ENCODE measurements around the gene LMO4. TPM values are rescaled to one million over a fixed set of nuclear protein-coding genes. Genes with fewer than 3 reads are reported as not detected.

LMO4 gene
- total and polyA plus RNA-seq, 2 experiments from 2014 or later = 35.6 to 96.2 TPM

DNA sequence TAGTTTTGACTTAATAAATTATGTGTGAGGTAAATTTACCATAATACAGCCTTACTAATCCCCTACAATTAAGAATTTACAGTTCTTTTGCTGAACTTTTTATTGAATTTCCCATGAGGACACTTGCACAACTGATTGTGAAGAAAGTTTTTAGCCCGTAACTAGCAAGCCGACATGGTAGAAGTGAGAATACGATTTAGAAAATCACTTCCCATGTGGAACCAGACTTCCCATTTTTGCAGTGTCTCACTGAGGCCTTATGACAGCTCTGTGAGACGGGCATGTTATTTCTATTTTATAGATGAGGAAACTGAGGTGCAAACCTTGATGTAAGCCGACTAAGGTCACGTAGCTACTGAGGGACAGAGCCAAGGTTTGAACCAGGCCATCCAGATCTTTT lies 32.5 kb upstream of the LMO4 start (continued):
- TF ChIP-seq, protein P1, sequence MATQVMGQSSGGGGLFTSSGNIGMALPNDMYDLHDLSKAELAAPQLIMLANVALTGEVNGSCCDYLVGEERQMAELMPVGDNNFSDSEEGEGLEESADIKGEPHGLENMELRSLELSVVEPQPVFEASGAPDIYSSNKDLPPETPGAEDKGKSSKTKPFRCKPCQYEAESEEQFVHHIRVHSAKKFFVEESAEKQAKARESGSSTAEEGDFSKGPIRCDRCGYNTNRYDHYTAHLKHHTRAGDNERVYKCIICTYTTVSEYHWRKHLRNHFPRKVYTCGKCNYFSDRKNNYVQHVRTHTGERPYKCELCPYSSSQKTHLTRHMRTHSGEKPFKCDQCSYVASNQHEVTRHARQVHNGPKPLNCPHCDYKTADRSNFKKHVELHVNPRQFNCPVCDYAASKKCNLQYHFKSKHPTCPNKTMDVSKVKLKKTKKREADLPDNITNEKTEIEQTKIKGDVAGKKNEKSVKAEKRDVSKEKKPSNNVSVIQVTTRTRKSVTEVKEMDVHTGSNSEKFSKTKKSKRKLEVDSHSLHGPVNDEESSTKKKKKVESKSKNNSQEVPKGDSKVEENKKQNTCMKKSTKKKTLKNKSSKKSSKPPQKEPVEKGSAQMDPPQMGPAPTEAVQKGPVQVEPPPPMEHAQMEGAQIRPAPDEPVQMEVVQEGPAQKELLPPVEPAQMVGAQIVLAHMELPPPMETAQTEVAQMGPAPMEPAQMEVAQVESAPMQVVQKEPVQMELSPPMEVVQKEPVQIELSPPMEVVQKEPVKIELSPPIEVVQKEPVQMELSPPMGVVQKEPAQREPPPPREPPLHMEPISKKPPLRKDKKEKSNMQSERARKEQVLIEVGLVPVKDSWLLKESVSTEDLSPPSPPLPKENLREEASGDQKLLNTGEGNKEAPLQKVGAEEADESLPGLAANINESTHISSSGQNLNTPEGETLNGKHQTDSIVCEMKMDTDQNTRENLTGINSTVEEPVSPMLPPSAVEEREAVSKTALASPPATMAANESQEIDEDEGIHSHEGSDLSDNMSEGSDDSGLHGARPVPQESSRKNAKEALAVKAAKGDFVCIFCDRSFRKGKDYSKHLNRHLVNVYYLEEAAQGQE (IDR thresholded peaks at IDR 0.05; ENCODE audit: unreplicated experiment) = no peak

DNA sequence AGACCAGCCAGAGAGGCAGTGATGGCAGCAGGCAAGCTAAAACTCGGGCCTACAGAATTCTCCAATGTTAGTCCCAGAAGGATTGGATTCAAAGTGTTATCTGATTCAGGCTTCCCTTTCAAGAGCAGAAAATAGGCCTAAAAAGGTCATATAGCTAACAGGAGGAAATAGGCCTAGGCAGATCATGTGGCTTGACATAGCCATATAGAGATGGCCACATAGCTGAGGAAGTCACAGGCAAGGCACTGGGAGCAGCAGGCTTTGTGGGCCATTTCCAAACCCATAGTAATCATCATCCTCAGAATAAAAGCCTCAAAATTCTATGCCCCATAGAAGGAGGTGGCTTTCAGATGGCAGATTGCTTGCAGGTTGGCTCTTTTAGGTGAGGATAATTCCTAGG lies 29.0 kb upstream of the LMO4 start:
- 0 out of 2 replicates have a peak, but pooled peaks cover 9% of the 10 kb centered on the region for H3K9me2 ChIP-seq (ENCODE audit: insufficient read depth)
- no peaks in the 10 kb centered on the region for H3K27me3 ChIP-seq (ENCODE audit: insufficient read depth)
- H3K4me3 ChIP-seq = no peak overlapping the region
- ATAC-seq (no peak), DNase-seq (ENCODE audit: low spot score) (no peak)
- no peaks in the 10 kb centered on the region for H3K79me2 ChIP-seq (replicated peaks; ENCODE audit: insufficient read depth)
- no peaks in the 10 kb centered on the region for H3F3A ChIP-seq (replicated peaks; ENCODE audit: low read depth)
- H3K27me3 Mint-ChIP-seq (ENCODE audit: insufficient read depth, low read depth, poor library complexity) = no peaks in the 10 kb centered on the region
- H2AFZ ChIP-seq = no peak overlapping the region
- peaks cover 12% of the 10 kb centered on the region for H3K4me1 ChIP-seq (ENCODE audit: insufficient read depth)
- H3K4me3 Mint-ChIP-seq = no peak overlapping the region
- no peak overlapping the region for H3K27ac ChIP-seq (ENCODE audit: low read depth)
- H3K4me2 ChIP-seq = no peak overlapping the region
- H3K4me1 Mint-ChIP-seq = peaks cover 10% of the 10 kb centered on the region; the same call in 2 of the 3 replicates
- no peaks in the 10 kb centered on the region for H4K20me1 ChIP-seq (replicated peaks; ENCODE audit: insufficient read depth)
- H3K36me3 ChIP-seq (ENCODE audit: insufficient read depth) = no peaks in the 10 kb centered on the region
- H3K9me3 Mint-ChIP-seq = no peaks in the 10 kb centered on the region
- H3K36me3 Mint-ChIP-seq (ENCODE audit: low read depth) = no peaks in the 10 kb centered on the region
- H3K27ac Mint-ChIP-seq = no peak overlapping the region
- no peak for TF ChIP-seq ZNF114 (CRISPR knock-in tag; IDR thresholded peaks at IDR 0.05)
- TF ChIP-seq, protein P1 (IDR thresholded peaks at IDR 0.05; ENCODE audit: unreplicated experiment) = no peak
- no peak for TF ChIP-seq NANOG (IDR thresholded peaks at IDR 0.05; ENCODE audit: borderline replicate concordance)
- TF ChIP-seq POLR2AphosphoS5 (IDR thresholded peaks at IDR 0.05; ENCODE audit: low read depth) = no peak
- TF ChIP-seq, protein P2, sequence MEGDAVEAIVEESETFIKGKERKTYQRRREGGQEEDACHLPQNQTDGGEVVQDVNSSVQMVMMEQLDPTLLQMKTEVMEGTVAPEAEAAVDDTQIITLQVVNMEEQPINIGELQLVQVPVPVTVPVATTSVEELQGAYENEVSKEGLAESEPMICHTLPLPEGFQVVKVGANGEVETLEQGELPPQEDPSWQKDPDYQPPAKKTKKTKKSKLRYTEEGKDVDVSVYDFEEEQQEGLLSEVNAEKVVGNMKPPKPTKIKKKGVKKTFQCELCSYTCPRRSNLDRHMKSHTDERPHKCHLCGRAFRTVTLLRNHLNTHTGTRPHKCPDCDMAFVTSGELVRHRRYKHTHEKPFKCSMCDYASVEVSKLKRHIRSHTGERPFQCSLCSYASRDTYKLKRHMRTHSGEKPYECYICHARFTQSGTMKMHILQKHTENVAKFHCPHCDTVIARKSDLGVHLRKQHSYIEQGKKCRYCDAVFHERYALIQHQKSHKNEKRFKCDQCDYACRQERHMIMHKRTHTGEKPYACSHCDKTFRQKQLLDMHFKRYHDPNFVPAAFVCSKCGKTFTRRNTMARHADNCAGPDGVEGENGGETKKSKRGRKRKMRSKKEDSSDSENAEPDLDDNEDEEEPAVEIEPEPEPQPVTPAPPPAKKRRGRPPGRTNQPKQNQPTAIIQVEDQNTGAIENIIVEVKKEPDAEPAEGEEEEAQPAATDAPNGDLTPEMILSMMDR (conservative IDR thresholded peaks at IDR 0.05; ENCODE audit: low read depth in 2 of 2) = no peak
- TF ChIP-seq, protein P3, sequence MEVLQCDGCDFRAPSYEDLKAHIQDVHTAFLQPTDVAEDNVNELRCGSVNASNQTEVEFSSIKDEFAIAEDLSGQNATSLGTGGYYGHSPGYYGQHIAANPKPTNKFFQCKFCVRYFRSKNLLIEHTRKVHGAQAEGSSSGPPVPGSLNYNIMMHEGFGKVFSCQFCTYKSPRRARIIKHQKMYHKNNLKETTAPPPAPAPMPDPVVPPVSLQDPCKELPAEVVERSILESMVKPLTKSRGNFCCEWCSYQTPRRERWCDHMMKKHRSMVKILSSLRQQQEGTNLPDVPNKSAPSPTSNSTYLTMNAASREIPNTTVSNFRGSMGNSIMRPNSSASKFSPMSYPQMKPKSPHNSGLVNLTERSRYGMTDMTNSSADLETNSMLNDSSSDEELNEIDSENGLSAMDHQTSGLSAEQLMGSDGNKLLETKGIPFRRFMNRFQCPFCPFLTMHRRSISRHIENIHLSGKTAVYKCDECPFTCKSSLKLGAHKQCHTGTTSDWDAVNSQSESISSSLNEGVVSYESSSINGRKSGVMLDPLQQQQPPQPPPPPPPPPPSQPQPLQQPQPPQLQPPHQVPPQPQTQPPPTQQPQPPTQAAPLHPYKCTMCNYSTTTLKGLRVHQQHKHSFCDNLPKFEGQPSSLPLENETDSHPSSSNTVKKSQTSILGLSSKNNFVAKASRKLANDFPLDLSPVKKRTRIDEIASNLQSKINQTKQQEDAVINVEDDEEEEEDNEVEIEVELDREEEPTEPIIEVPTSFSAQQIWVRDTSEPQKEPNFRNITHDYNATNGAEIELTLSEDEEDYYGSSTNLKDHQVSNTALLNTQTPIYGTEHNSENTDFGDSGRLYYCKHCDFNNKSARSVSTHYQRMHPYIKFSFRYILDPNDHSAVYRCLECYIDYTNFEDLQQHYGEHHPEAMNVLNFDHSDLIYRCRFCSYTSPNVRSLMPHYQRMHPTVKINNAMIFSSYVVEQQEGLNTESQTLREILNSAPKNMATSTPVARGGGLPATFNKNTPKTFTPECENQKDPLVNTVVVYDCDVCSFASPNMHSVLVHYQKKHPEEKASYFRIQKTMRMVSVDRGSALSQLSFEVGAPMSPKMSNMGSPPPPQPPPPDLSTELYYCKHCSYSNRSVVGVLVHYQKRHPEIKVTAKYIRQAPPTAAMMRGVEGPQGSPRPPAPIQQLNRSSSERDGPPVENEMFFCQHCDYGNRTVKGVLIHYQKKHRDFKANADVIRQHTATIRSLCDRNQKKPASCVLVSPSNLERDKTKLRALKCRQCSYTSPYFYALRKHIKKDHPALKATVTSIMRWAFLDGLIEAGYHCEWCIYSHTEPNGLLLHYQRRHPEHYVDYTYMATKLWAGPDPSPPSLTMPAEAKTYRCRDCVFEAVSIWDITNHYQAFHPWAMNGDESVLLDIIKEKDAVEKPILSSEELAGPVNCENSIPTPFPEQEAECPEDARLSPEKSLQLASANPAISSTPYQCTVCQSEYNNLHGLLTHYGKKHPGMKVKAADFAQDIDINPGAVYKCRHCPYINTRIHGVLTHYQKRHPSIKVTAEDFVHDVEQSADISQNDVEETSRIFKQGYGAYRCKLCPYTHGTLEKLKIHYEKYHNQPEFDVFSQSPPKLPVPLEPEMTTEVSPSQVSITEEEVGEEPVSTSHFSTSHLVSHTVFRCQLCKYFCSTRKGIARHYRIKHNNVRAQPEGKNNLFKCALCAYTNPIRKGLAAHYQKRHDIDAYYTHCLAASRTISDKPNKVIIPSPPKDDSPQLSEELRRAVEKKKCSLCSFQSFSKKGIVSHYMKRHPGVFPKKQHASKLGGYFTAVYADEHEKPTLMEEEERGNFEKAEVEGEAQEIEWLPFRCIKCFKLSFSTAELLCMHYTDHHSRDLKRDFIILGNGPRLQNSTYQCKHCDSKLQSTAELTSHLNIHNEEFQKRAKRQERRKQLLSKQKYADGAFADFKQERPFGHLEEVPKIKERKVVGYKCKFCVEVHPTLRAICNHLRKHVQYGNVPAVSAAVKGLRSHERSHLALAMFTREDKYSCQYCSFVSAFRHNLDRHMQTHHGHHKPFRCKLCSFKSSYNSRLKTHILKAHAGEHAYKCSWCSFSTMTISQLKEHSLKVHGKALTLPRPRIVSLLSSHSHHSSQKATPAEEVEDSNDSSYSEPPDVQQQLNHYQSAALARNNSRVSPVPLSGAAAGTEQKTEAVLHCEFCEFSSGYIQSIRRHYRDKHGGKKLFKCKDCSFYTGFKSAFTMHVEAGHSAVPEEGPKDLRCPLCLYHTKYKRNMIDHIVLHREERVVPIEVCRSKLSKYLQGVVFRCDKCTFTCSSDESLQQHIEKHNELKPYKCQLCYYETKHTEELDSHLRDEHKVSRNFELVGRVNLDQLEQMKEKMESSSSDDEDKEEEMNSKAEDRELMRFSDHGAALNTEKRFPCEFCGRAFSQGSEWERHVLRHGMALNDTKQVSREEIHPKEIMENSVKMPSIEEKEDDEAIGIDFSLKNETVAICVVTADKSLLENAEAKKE (CRISPR knock-in tag; IDR thresholded peaks at IDR 0.05) = no peak
- TF ChIP-seq ZNF331 (CRISPR knock-in tag; IDR thresholded peaks at IDR 0.05; ENCODE audit: low read depth) = no peak
- TF ChIP-seq EZH2 (IDR thresholded peaks at IDR 0.05; ENCODE audit: low read depth, unreplicated experiment) = no peak
- no peak for TF ChIP-seq EZH2phosphoT487 (IDR thresholded peaks at IDR 0.05; ENCODE audit: unreplicated experiment)
- no peak for TF ChIP-seq CREB1 (CRISPR knock-in tag; IDR thresholded peaks at IDR 0.05; ENCODE audit: low read depth)

Data from GM23338 (cell line).